B cell (primary cell): ENCODE data around the gene ZNF598.

ENCODE experiments used
- CTCF ChIP-seq: fragments of 200-600 bp; IDR thresholded peaks from one replicate; pipeline ENCODE4 v1.8.0; 2022; ENCODE audit warnings: antibody characterized with exemption, mild to moderate bottlenecking
- EZH2 ChIP-seq: IDR thresholded peaks from 2 replicates; pipeline ENCODE4 v1.6.1; 2012; ENCODE audit warnings: borderline replicate concordance, low read depth, mild to moderate bottlenecking, moderate library complexity, low read length; ENCODE audit not compliant: insufficient read depth, poor library complexity, severe bottlenecking

DNA sequence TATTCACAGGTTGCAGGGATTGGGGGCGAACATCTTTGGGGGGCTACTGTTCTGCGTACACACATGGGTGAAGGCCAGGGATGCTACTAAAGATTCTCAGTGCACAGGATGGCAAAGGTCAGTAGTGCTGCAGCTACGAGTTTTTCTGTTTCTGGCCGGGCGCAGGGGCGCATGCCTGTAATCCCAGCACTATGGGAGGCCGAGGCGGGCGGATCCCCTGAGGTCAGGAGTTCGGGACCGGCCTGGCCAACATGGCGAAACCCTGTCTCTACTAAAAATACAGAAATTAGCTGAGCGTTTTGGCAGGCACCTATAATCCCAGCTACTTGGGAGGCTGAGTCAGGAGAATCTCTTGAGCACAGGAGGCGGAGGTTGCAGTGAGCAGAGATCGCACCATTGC is 3.9 kb upstream of the ZNF598 start:
- TF ChIP-seq CTCF (no peak), EZH2 (no peak)
